Keratinocyte (primary cell): ENCODE data around the gene GRIA1.

Experiments
- CTCF ChIP-seq, 3 experiments: IDR thresholded peaks in 1 of 3; conservative IDR thresholded peaks in 1 of 3; optimal IDR thresholded peaks in 1 of 3; 2 replicates in 2 of 3; 3 replicates in 1 of 3; pipeline versions ENCODE3 to v1.5.1; 2011; ENCODE audit warnings: low read length in 3 of 3, mild to moderate bottlenecking in 3 of 3, moderate library complexity in 2 of 3, control low read depth in 1 of 3, inconsistent platforms in 1 of 3; ENCODE audit not compliant: insufficient read depth in 2 of 3; ENCODE audit errors: extremely low read depth in 1 of 3
- EZH2 ChIP-seq: IDR thresholded peaks from one replicate; pipeline ENCODE4 v1.6.1; 2012; ENCODE audit warnings: inconsistent platforms, mild to moderate bottlenecking, low read length, moderate library complexity

GRCh38 chr5:153753645-153754432 is 263.4 kb downstream of the GRIA1 start:
- no peak for TF ChIP-seq CTCF (optimal IDR thresholded peaks at IDR 0.05 in 1 of 3, IDR thresholded peaks at IDR 0.05 in 1 of 3, conservative IDR thresholded peaks at IDR 0.05 in 1 of 3; ENCODE audit: extremely low read depth in 1 of 3, insufficient read depth in 2 of 3, low read length in 3 of 3)
- TF ChIP-seq EZH2, result no peak
